ENCODE data around the gene DMRT2. TPM values are rescaled to one million over a fixed set of nuclear protein-coding genes. Genes with fewer than 3 reads are reported as not detected.
A peak's percentile ranks its signal among the peaks of the same experiment; 100 is the strongest.

Gene DMRT2
- total and polyA plus RNA-seq, 12 donors = 0.11 to 1.3 (median 0.27) TPM; not detected in 8

DNA sequence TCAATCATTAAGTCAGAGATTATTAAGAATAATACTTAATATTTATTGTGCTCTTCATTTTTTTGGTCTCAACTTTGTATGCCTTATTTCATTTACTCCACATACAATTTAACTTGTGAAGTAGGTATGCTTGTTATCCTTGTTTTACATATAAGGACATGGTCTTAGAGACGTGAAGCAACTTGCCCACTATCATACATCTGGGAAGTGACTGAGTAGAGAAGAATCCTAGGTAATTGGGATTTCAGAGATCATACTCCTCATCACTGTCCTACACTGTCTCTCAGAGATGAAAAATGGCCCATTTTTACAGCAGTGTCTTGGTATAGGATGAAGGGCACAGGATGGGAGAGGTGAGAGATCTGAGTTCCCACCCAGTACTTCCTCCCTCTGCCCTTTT, 23.3 kb downstream of the DMRT2 start:
- no peaks in the 10 kb centered on the region for H3K9me3 ChIP-seq (replicated peaks in 1 of 3)
- H3K4me1 ChIP-seq (replicated peaks in 1 of 2) = no peaks in the 10 kb centered on the region
- no peak overlapping the region for H3K27ac ChIP-seq
- DNase-seq = no peak
- no peaks in the 10 kb centered on the region for H3K27me3 ChIP-seq
- no peaks in the 10 kb centered on the region for H3K36me3 ChIP-seq (replicated peaks in 1 of 2)
- no peak overlapping the region for H3K4me3 ChIP-seq
- WGBS, 4 donors = 56 to 78% (median 71%) methylated on average over 1 of the region's 1 CpG
- no peak for TF ChIP-seq POLR2A (IDR thresholded peaks at IDR 0.05)
- TF ChIP-seq, protein P1, sequence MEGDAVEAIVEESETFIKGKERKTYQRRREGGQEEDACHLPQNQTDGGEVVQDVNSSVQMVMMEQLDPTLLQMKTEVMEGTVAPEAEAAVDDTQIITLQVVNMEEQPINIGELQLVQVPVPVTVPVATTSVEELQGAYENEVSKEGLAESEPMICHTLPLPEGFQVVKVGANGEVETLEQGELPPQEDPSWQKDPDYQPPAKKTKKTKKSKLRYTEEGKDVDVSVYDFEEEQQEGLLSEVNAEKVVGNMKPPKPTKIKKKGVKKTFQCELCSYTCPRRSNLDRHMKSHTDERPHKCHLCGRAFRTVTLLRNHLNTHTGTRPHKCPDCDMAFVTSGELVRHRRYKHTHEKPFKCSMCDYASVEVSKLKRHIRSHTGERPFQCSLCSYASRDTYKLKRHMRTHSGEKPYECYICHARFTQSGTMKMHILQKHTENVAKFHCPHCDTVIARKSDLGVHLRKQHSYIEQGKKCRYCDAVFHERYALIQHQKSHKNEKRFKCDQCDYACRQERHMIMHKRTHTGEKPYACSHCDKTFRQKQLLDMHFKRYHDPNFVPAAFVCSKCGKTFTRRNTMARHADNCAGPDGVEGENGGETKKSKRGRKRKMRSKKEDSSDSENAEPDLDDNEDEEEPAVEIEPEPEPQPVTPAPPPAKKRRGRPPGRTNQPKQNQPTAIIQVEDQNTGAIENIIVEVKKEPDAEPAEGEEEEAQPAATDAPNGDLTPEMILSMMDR (IDR thresholded peaks at IDR 0.05) = no peak
- intact Hi-C loops (cut with DNase I) = no loop called here

DNA sequence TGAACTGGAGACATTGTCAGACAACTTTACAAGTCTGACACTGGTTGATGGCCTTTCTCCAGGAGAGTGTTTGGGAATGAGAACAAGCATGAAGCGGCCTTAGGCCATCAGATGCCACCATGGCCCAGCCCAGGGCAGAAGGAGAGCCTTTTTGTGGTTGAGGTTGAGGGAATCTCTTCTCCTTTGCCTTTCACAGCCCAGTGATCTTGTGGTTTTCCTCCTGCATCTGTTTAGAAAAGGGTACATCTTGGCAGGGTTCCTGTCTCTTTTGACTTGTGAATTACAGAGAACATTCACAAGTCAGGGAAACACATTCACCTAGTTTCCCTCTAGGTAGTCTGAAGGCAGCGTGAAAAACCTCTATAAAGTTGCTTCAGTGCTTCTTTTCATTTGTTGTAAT, 27.5 kb downstream of the DMRT2 start:
- intact Hi-C loops (cut with DNase I) = no loop called here
- WGBS, 4 donors = 64 to 80% (median 69%) methylated on average over 2 of the region's 2 CpGs
- H3K4me3 ChIP-seq = no peak overlapping the region
- no peak for DNase-seq
- H3K27ac ChIP-seq = no peak overlapping the region
- H3K27me3 ChIP-seq = no peaks in the 10 kb centered on the region
- TF ChIP-seq, protein P1 (IDR thresholded peaks at IDR 0.05) = no peak
- no peak for TF ChIP-seq POLR2A (IDR thresholded peaks at IDR 0.05)
- no peaks in the 10 kb centered on the region for H3K4me1 ChIP-seq (replicated peaks in 1 of 2)
- no peaks in the 10 kb centered on the region for H3K36me3 ChIP-seq (replicated peaks in 1 of 2)
- H3K9me3 ChIP-seq (replicated peaks in 1 of 3) = no peaks in the 10 kb centered on the region

DNA sequence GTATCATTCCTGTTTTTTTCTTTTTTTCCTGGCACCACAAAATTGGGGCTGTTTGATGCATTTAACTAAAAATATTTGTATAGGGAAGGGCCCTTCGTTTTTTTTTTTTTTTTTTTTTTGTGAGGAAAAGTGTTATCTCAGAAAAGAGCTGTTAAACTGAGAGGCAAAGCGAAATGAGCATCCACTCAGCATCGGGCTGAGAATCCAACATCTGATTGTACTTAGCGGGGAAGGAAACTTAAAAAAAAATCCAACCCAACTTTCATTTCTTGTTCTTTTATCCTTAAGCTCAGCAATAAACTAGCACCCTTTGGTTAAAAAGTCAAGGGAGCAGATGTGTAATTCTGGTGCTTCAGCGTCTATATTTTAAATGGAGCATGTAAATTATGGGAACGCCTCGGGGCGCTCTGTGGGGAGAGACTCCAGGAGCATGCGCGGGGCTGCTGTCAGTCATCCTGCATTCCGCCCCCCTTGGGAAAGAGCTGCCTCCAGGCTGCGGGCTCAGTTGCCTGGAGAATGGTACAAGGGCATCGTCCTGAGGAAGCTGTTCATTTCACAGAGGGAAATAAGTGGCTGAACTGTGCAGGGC, 33.3 kb downstream of the DMRT2 start:
- no peaks in the 10 kb centered on the region for H3K36me3 ChIP-seq (replicated peaks in 1 of 2)
- 11 to 15% (median 13%) methylated on average over 10 to 13 of the region's 13 CpGs for WGBS, 4 donors
- H3K27me3 ChIP-seq = no peaks in the 10 kb centered on the region
- H3K27ac ChIP-seq = no peak overlapping the region
- intact Hi-C loops (cut with DNase I) = no loop called here
- H3K9me3 ChIP-seq (replicated peaks in 1 of 3) = no peaks in the 10 kb centered on the region
- peak in 1 of 7 donors; percentile 8 for DNase-seq
- TF ChIP-seq, protein P1 (IDR thresholded peaks at IDR 0.05) = no peak
- no peak for TF ChIP-seq POLR2A (IDR thresholded peaks at IDR 0.05)
- H3K4me1 ChIP-seq (replicated peaks in 1 of 2) = no peaks in the 10 kb centered on the region
- peak overlapping the region in 1 of 4 donors; percentile 5 for H3K4me3 ChIP-seq

- 72 to 81% (median 75%) methylated on average over 4 of the region's 4 CpGs for WGBS, 4 donors
- TF ChIP-seq POLR2A (IDR thresholded peaks at IDR 0.05) = no peak
- TF ChIP-seq, protein P1 (IDR thresholded peaks at IDR 0.05) = no peak
- Histone ChIP-seq H3K9me3 (replicated peaks in 1 of 3) (no peaks in the 10 kb centered on the region), H3K27ac (no peak overlapping the region), H3K4me1 (replicated peaks in 1 of 2) (no peaks in the 10 kb centered on the region), H3K36me3 (replicated peaks in 1 of 2) (no peaks in the 10 kb centered on the region), H3K4me3 (no peak overlapping the region), H3K27me3 (no peaks in the 10 kb centered on the region)
- intact Hi-C loops (cut with DNase I) = no loop called here
- no peak for DNase-seq
Observed at GRCh38 chr9:1085086-1085485, 34.9 kb downstream of the DMRT2 start.
